ENCODE data around the gene PRR36.
A peak's percentile ranks its signal among the peaks of the same experiment; 100 is the strongest.

DNA sequence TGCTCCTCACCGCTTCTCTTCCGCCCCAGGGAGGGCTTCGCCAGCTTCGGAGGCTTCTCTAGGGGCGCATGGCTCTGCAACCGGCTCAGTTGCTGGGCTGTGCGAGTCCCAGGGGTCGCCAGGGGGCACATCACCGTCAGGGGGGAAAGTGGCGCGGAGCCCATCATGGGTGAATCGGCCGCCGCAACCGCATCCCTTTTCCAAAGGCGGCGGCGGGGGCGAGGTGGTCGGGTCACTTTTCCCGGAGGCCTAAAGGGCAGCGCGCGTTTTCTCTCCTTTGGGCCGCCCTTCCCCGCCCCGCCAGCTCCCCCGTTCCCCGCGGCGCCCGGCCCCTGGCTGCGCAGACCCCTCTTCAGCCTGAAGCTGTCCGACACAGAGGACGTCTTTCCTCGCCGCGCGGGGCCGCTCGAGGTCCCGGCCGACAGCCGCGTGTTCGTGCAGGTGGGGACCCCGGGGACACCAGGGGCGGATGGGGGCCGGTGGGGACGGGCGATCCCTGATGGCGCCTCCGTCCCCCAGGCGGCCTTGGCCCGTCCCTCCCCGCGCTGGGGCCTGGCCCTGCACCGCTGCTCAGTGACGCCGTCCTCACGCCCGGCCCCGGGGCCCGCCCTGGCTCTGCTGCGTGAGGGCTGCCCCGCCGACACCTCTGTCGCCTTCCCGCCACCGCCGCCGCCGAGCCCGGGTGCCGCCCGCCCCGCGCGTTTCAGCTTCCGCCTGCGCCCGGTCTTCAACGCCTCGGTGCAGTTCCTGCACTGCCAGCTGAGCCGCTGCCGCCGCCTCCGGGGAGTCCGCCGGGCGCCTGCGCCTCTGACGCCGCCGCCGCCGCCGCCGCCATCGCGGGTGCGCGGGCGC is 42.1 kb upstream of the PRR36 start:
- TF ChIP-seq, protein P1, sequence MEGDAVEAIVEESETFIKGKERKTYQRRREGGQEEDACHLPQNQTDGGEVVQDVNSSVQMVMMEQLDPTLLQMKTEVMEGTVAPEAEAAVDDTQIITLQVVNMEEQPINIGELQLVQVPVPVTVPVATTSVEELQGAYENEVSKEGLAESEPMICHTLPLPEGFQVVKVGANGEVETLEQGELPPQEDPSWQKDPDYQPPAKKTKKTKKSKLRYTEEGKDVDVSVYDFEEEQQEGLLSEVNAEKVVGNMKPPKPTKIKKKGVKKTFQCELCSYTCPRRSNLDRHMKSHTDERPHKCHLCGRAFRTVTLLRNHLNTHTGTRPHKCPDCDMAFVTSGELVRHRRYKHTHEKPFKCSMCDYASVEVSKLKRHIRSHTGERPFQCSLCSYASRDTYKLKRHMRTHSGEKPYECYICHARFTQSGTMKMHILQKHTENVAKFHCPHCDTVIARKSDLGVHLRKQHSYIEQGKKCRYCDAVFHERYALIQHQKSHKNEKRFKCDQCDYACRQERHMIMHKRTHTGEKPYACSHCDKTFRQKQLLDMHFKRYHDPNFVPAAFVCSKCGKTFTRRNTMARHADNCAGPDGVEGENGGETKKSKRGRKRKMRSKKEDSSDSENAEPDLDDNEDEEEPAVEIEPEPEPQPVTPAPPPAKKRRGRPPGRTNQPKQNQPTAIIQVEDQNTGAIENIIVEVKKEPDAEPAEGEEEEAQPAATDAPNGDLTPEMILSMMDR (IDR thresholded peaks at IDR 0.05), result no peak
- TF ChIP-seq POLR2A (IDR thresholded peaks at IDR 0.05), result peak in 1 of 2 donors; percentile 6

Data from adrenal gland (tissue), 5 donors.